Activated naive CD8-positive, alpha-beta T cell treated with anti-CD3 and anti-CD28 coated beads, Interleukin-2, amount 50 U/mL, for 24 hours (primary cell): ENCODE data around the gene ATP10B.
"Not testable (repeated sequence)": the region's sequence is repeated elsewhere in the genome, so short reads cannot be mapped to it uniquely, and the experiment has no call there.

Experiments
- ATAC-seq: fragments of 150-1000 bp; cut with Tn5 transposase; one replicate; pipeline ENCODE4 v1.10.0; 2021
- DNase-seq: peaks from one replicate; pipeline ENCODE4 v3.0.0; 2021
- H3K27ac Mint-ChIP-seq: one replicate; pipeline ENCODE4 v1.8.0; 2021; ENCODE audit warnings: mild to moderate bottlenecking, mixed read lengths
- H3K27me3 Mint-ChIP-seq: one replicate; pipeline ENCODE4 v1.8.0; 2021; ENCODE audit warnings: mixed read lengths
- H3K36me3 Mint-ChIP-seq: one replicate; pipeline ENCODE4 v1.8.0; 2021; ENCODE audit warnings: low read depth, mixed read lengths
- H3K4me1 Mint-ChIP-seq: one replicate; pipeline ENCODE4 v1.8.0; 2021; ENCODE audit warnings: mixed read lengths
- H3K4me3 Mint-ChIP-seq: one replicate; pipeline ENCODE4 v1.8.0; 2021; ENCODE audit warnings: mild to moderate bottlenecking, moderate library complexity, mixed read lengths
- H3K9me3 Mint-ChIP-seq: one replicate; pipeline ENCODE4 v1.8.0; 2021; ENCODE audit warnings: mixed read lengths

The ATP10B gene, protein sequence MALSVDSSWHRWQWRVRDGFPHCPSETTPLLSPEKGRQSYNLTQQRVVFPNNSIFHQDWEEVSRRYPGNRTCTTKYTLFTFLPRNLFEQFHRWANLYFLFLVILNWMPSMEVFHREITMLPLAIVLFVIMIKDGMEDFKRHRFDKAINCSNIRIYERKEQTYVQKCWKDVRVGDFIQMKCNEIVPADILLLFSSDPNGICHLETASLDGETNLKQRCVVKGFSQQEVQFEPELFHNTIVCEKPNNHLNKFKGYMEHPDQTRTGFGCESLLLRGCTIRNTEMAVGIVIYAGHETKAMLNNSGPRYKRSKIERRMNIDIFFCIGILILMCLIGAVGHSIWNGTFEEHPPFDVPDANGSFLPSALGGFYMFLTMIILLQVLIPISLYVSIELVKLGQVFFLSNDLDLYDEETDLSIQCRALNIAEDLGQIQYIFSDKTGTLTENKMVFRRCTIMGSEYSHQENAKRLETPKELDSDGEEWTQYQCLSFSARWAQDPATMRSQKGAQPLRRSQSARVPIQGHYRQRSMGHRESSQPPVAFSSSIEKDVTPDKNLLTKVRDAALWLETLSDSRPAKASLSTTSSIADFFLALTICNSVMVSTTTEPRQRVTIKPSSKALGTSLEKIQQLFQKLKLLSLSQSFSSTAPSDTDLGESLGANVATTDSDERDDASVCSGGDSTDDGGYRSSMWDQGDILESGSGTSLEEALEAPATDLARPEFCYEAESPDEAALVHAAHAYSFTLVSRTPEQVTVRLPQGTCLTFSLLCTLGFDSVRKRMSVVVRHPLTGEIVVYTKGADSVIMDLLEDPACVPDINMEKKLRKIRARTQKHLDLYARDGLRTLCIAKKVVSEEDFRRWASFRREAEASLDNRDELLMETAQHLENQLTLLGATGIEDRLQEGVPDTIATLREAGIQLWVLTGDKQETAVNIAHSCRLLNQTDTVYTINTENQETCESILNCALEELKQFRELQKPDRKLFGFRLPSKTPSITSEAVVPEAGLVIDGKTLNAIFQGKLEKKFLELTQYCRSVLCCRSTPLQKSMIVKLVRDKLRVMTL (N-terminal part only)

DNA sequence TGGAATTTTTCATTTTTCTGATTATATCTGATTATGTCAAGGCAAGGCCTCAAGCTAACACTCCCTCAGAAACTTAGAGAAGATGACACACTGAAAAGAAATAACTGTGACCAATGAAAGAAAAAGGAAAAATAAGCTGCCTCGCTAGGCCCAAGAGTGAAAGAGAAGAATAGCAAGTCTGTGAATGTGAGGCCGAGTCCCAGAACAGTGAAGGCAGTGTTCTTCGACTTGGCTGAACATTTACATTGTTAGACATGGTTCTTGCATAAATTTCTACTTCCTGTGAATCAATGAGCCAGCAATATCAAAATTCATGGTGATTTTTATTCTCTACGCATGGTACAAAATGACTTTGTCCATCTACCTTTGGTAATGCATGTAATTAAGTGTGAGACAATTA is at the start of gene ATP10B:
ATP10B (minus strand) TSS at position 163 of the 400 bp plus-strand sequence. CDS start 164,137 bp downstream, outside the sequence.
- ATAC-seq: no peak
- no peaks in the 10 kb centered on the region for H3K36me3 Mint-ChIP-seq
- no peaks in the 10 kb centered on the region for H3K9me3 Mint-ChIP-seq
- H3K4me1 Mint-ChIP-seq: no peaks in the 10 kb centered on the region
- no peak within 1 kb of the TSS for H3K27ac Mint-ChIP-seq
- DNase-seq: no peak
- peaks cover 3% of the 10 kb centered on the region for H3K27me3 Mint-ChIP-seq
- no peak within 1 kb of the TSS for H3K4me3 Mint-ChIP-seq

DNA sequence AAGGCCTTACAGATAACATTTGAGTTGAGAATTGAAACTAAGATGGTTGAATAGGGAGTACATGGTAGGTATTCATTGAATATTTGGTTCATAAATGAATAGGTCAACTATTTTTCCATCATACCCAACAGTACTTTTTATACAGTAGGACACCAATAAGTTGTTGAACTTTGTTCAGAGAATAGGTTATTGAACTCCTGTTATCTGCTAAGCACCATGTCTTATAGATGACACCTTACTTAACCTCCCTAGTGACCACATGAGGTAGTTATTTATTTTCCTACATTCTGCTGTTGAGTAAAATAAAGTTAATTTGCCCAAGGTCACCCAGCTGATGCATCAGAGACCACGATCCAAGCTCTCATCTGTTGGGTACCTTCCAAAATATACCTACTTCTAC is 49.6 kb upstream of the ATP10B start:
- no peaks in the 10 kb centered on the region for H3K9me3 Mint-ChIP-seq
- no peaks in the 10 kb centered on the region for H3K4me1 Mint-ChIP-seq
- no peak overlapping the region for H3K4me3 Mint-ChIP-seq
- no peak for ATAC-seq
- H3K27me3 Mint-ChIP-seq: peaks cover 2% of the 10 kb centered on the region
- no peak overlapping the region for H3K27ac Mint-ChIP-seq
- no peaks in the 10 kb centered on the region for H3K36me3 Mint-ChIP-seq
- DNase-seq: no peak

DNA sequence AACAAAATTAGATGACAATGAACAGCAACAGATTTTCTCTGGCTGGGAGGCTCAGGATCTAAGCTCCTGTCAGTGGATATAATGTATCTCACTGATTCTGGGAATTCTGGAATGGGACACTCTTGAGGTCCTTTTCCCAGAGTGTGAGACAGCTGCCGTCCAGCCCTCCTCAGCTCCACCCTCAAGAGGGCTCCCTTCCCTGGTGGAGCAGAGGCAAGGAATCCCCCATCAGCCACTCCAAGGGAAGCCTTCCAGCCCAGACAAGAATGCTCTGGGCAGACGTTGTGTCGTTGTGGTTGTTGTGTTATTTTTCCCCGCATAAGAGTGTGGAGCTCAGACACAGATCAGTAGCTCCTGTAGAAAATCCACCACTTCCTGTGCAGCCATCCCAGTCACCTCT is 47.7 kb upstream of the ATP10B start:
- H3K4me3 Mint-ChIP-seq: no peak overlapping the region
- H3K27ac Mint-ChIP-seq: no peak overlapping the region

DNA sequence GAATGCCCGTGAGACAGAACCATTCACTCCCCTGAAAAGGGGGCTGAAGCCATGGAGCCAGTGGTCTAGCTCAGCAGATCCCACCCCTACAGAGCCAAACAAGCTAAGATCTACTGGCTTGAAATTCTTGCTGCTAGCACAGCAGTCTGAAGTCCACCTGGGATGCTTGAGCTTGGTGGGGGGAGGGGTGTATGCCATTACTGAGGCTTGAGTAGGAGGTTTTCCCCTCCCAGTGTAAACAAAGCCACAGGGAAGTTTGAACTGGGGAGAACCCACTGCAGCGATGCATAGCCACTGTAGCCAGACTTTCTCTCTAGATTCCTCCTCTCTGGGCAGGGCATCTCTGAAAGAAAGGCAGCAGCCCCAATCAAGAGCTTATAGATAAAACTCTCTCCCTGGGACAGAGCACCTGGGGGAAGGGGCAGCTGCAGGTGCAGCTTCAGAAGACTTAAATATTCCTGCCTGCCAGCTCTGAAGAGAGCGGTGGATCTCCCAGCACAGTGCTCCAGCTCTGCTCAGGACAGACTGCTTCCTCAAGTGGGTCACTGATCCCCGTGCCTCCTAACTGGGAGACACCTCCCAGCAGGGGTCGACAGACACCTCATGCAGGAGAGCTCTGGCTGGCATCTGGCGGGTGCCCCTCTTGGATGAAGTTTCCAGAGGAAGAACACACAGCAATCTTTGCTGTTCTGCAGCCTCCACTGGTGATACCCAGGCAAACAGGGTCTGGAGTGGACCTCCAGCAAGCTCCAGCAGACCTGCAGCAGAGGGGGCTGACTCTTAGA is 41.4 kb upstream of the ATP10B start:
- DNase-seq, H3K9me3 Mint-ChIP-seq, H3K36me3 Mint-ChIP-seq, H3K4me3 Mint-ChIP-seq, H3K27me3 Mint-ChIP-seq, H3K27ac Mint-ChIP-seq, ATAC-seq, H3K4me1 Mint-ChIP-seq: not testable (repeated sequence)

More for the DNA sequence above, 47.7 kb upstream of the ATP10B start:
- DNase-seq: no peak
- Mint-ChIP-seq H3K9me3 (no peaks in the 10 kb centered on the region), H3K36me3 (no peaks in the 10 kb centered on the region), H3K27me3 (peaks cover 2% of the 10 kb centered on the region), H3K4me1 (no peaks in the 10 kb centered on the region)
- ATAC-seq: no peak

DNA sequence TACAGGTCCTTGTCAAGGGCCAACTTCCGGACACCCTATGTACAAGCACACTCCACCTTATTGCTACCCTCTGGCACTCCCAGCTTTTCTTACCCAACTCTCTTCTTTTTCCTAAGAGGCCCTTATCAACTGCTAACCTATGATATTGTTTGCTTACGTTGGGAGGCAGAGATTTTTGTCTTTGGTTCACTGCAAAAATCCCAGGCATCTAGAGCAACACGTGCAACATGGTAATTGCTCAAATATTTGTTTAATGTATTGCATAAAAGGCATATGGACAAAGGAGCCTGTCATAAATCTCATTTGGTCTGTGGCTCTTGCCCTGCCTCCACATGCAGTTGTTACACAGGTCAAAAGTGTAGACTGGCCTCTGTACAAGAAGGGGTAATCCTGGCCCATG is 35.8 kb upstream of the ATP10B start:
- Mint-ChIP-seq H3K27me3 (no peaks in the 10 kb centered on the region), H3K36me3 (no peaks in the 10 kb centered on the region), H3K27ac (no peak overlapping the region), H3K9me3 (no peaks in the 10 kb centered on the region), H3K4me1 (no peaks in the 10 kb centered on the region), H3K4me3 (no peak overlapping the region)
- no peak for ATAC-seq
- DNase-seq: no peak

DNA sequence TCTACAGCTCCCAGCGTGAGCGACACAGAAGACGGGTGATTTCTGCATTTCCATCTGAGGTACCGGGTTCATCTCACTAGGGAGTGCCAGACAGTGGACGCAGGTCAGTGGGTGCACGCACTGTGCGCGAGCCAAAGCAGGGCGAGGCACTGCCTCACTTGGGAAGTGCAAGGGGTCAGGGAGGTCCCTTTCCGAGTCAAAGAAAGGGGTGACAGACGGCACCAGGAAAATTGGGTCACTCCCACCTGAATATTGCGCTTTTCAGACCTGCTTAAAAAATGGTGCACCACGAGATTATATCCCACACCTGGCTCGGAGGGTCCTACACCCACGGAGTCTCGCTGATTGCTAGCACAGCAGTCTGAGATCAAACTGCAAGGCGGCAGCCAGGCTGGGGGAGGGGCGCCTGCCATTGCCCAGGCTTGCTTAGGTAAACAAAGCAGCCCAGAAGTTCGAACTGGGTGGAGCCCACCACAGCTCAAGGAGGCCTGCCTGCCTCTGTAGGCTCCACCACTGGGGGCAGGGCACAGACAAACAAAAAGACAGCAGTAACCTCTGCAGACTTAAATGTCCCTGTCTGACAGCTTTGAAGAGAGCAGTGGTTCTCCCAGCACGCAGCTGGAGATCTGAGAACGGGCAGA is 21.7 kb upstream of the ATP10B start:
- not testable (repeated sequence) for H3K36me3 Mint-ChIP-seq, H3K9me3 Mint-ChIP-seq, H3K4me3 Mint-ChIP-seq, ATAC-seq, H3K27ac Mint-ChIP-seq, H3K4me1 Mint-ChIP-seq, DNase-seq
- peaks cover 11% of the 10 kb centered on the region for H3K27me3 Mint-ChIP-seq

DNA sequence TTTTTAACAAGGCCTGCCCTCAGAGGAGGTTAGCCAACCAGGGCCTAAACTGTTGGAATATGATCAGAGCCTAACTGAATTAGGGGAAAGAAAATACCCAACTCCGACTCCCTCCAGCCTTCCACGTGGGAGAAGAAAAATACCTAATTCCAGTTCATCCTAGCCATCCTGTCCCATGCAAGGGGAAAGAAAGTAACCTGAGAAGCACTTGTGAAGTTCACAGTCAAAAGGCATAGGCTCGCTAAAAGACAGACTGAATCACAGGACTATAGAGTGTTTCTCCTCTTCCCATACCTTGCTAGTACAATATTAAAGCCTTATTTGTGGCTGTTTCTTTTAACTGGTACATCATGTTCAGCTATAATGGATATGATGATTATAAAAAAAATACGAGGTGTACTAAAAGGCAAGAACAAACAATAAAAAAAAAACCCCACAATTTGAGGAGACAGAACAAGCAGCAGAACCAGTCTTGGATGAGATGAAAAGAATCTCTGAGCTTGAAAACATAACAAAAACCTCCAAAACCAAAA is 18.0 kb upstream of the ATP10B start:
- H3K4me3 Mint-ChIP-seq: no peak overlapping the region
- ATAC-seq: no peak
- no peaks in the 10 kb centered on the region for H3K4me1 Mint-ChIP-seq
- no peak for DNase-seq
- H3K27ac Mint-ChIP-seq: no peak overlapping the region
- H3K36me3 Mint-ChIP-seq: no peaks in the 10 kb centered on the region
- H3K27me3 Mint-ChIP-seq: peaks cover 11% of the 10 kb centered on the region
- peaks cover 6% of the 10 kb centered on the region for H3K9me3 Mint-ChIP-seq

DNA sequence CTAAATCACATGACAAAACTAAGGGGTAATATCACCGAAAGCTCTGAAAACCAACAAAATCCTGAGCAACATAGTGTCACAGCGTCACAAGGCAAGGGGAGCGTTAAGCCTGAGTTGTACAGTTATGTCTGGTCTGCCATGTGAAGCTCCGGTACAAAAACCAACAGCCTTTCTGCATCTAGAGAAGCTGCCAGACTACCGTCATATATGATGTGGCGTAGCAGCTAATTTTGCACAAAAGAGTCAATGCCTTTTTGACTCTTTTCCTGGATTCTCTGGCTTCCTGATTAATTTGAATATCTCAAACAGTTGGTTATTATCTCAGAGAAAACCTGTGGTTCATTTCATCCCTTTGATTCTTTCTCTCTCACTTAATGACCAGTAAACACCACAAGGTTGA is 16.0 kb upstream of the ATP10B start:
- Mint-ChIP-seq H3K27me3 (peaks cover 7% of the 10 kb centered on the region), H3K9me3 (peaks cover 13% of the 10 kb centered on the region), H3K36me3 (no peaks in the 10 kb centered on the region), H3K27ac (no peak overlapping the region), H3K4me3 (no peak overlapping the region), H3K4me1 (no peaks in the 10 kb centered on the region)
- DNase-seq: no peak
- no peak for ATAC-seq

DNA sequence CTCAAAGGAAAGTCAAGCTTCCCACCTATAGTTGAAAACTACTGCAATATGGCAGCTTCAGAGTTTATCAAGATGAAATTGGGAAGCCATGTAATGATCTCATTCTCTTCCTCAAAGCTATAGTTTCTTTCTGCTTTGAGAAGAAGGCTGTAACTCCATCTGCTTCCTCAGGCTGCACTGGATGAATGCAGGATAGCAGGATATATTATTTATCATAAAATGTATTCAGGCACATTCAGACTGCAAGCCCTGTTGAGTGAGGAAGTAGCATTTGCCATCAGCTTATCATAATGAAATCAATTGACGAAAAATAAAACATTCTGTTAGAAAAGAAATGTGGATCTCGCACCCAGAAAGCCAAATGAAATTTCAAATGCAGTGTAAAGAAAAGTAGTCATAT is 560 bp downstream of the ATP10B start:
- Mint-ChIP-seq H3K36me3 (no peaks in the 10 kb centered on the region), H3K27ac (no peak overlapping the region), H3K4me3 (no peak overlapping the region), H3K27me3 (peaks cover 2% of the 10 kb centered on the region), H3K9me3 (no peaks in the 10 kb centered on the region), H3K4me1 (no peaks in the 10 kb centered on the region)
- no peak for ATAC-seq
- no peak for DNase-seq

DNA sequence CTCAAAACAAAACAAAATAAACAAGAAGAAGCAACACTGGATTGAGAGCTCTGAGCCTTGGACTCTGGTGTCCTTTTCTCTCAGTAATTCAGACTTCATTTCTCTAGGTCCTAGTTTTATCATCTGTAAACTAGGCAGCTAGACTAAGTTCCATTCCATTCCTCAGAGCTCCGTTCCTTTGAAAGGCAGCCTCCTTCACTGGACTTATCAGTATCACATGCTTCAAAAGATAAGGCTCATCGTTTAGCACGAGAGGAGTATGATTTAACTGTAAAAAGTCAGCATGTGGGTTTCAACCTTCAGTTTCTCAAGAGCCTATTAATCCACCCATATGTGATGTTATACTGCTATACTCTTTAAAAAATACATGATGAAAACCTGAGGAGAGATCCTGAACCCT is 1.6 kb downstream of the ATP10B start:
- Mint-ChIP-seq H3K4me3 (no peak overlapping the region), H3K27ac (no peak overlapping the region), H3K4me1 (no peaks in the 10 kb centered on the region), H3K9me3 (no peaks in the 10 kb centered on the region), H3K27me3 (no peaks in the 10 kb centered on the region), H3K36me3 (no peaks in the 10 kb centered on the region)
- DNase-seq (no peak), ATAC-seq (no peak)

DNA sequence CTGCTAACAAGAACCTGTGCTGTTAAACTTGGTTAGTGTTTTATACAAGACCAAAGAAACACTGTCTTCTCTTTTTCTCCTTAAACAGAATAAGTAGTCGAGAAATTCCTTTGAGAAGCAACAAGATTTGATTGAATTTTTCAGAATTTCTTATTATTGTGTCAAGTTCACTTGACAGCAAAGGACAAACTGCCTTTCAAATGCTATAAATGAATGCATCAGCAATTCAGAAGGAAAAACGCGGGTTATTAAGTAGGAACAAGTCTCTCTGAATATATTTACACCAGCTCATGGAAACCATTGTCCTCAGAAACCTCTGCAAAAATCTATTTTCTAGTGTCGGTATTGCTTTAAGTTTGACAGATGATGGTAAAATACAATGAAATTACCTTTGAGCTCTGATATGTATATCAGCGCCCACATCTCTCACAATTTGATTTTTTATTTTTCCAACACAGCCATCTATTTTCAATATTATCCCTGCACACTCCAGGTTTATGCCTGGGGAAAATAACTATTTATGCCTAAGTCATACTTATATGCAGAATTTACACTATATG is 4.4 kb downstream of the ATP10B start:
- ATAC-seq: no peak

DNA sequence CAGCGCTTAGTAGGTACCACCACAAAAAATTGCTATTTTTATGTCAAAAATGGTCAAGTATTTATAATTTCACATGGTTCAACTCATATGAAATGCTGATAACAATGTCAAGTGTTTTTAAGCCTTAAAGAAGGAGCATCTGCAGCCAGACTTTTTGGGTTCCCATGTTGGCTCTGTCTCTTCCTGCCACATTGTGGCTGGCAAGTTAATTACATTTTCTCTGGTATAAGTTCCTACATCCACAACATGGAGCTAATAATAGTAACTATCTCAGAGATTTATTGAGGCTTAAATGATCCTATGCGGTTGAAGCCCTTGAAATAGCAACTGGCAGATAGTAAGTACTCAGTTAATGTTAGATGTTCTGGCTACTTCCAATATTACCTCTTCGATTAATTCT is 5.4 kb downstream of the ATP10B start:
- no peaks in the 10 kb centered on the region for H3K4me1 Mint-ChIP-seq
- ATAC-seq: no peak
- DNase-seq: no peak
- peaks cover 2% of the 10 kb centered on the region for H3K27me3 Mint-ChIP-seq
- H3K36me3 Mint-ChIP-seq: no peaks in the 10 kb centered on the region
- H3K4me3 Mint-ChIP-seq: no peak overlapping the region
- H3K27ac Mint-ChIP-seq: no peak overlapping the region
- H3K9me3 Mint-ChIP-seq: no peaks in the 10 kb centered on the region

More for the DNA sequence above, 4.4 kb downstream of the ATP10B start:
- H3K36me3 Mint-ChIP-seq: no peaks in the 10 kb centered on the region
- no peak overlapping the region for H3K4me3 Mint-ChIP-seq
- no peaks in the 10 kb centered on the region for H3K4me1 Mint-ChIP-seq
- DNase-seq: no peak
- no peak overlapping the region for H3K27ac Mint-ChIP-seq
- H3K27me3 Mint-ChIP-seq: peaks cover 2% of the 10 kb centered on the region
- H3K9me3 Mint-ChIP-seq: no peaks in the 10 kb centered on the region

DNA sequence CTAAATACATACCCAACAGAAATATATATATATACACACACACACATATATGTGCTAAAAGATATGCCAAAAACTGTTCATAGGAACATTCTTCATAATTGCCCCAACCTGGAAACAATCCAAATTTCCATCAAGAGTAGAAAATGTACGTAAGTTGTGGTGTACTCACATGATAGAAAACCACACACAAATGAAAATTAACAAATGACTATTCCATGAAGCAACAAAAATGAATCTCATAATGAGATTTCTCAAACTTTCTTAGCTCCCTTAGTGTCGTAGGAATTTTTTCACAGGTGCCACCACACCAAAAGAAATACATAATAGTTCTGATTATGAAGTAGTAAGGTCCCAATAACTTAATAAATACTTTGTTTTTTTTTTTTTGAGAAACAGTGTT is 7.8 kb downstream of the ATP10B start:
- H3K9me3 Mint-ChIP-seq: no peaks in the 10 kb centered on the region
- H3K27ac Mint-ChIP-seq: no peak overlapping the region
- H3K4me3 Mint-ChIP-seq: no peak overlapping the region
- H3K27me3 Mint-ChIP-seq: peaks cover 2% of the 10 kb centered on the region
- ATAC-seq (no peak), DNase-seq (no peak)
- H3K36me3 Mint-ChIP-seq: no peaks in the 10 kb centered on the region
- no peaks in the 10 kb centered on the region for H3K4me1 Mint-ChIP-seq
